H1 (cell line): ENCODE results near the gene UMODL1. TPM values are rescaled to one million over a fixed set of nuclear protein-coding genes. Genes with fewer than 3 reads are reported as not detected.

ENCODE experiments used
- ATF3 ChIP-seq: IDR thresholded peaks from 2 replicates; pipeline ENCODE4 v1.6.1; 2011; ENCODE audit warnings: low read depth, mild to moderate bottlenecking, low read length; ENCODE audit not compliant: insufficient read depth
- CTBP2 ChIP-seq: IDR thresholded peaks from 2 replicates; pipeline ENCODE4 v1.7.0; 2011; ENCODE audit warnings: borderline replicate concordance, mild to moderate bottlenecking, moderate library complexity, mixed read lengths, low read length; ENCODE audit not compliant: insufficient read depth, insufficient read length
- EGR1 ChIP-seq: IDR thresholded peaks from 2 replicates; pipeline ENCODE4 v1.6.1; 2011; ENCODE audit warnings: low read depth, low read length, borderline replicate concordance
- RBBP5 ChIP-seq: IDR thresholded peaks from 2 replicates; pipeline ENCODE4 v1.7.1; 2012; ENCODE audit warnings: low read depth, mild to moderate bottlenecking, inconsistent platforms, low read length, moderate library complexity, borderline replicate concordance
- polyA plus RNA-seq, 7 experiments: library from polyadenylated mRNA; depleted of rRNA in 3 of 7; stranded (reverse) in 5 of 7; unstranded in 2 of 7; fragments of >200 nt in 5 of 7; fragments of 200-250 nt in 2 of 7; gene quantifications; 1 replicate in 5 of 7; 2 replicates in 1 of 7; 4 replicates in 1 of 7; pipeline versions ENCODE4 v1.2.1 to v1.2.3, GENCODE V29; 2011 to 2013; ENCODE audit warnings: missing spikeins in 2 of 7, mixed read lengths in 2 of 7
- total RNA-seq: library from RNA; stranded (reverse); fragmentation: NEBNext Ultra II Directional; extraction: Animal tissue kit (Norgen Biotek cat#: 25700); gene quantifications from 2 replicates; pipeline ENCODE4 v1.2.1, GENCODE V29; 2021

Gene UMODL1
- total and polyA plus RNA-seq, 2 of the 8 experiments (the other 6 are each of a cell fraction or from before 2014, with no cell fraction given) = not detected

- TF ChIP-seq EGR1 = no peak
- no peak for TF ChIP-seq ATF3
- TF ChIP-seq CTBP2 = no peak
- no peak for TF ChIP-seq RBBP5
Observed at GRCh38 chr21:42144221-42144620, 73.1 kb downstream of the UMODL1 start (continued).
